Measurements from ENCODE around the gene RIPPLY2. TPM values are rescaled to one million over a fixed set of nuclear protein-coding genes. Genes with fewer than 3 reads are reported as not detected.

The RIPPLY2 gene
- total and polyA plus RNA-seq, 2 experiments from 2014 or later = 0.45 to 0.49 TPM

GRCh38 chr6:83904395-83904794 is 51.2 kb downstream of the RIPPLY2 start:
- Histone ChIP-seq H3K4me3 (no peak overlapping the region), H3K36me3 (no peaks in the 10 kb centered on the region), H3K27ac (no peak overlapping the region), H3K4me1 (ENCODE audit: low read depth) (no peaks in the 10 kb centered on the region), H3K27me3 (no peaks in the 10 kb centered on the region), H3K9me3 (ENCODE audit: low read depth) (no peaks in the 10 kb centered on the region)
- DNase-seq (ENCODE audit: low read depth in 1 of 2, low spot score in 1 of 2) = no peak
- TF ChIP-seq, protein P1, sequence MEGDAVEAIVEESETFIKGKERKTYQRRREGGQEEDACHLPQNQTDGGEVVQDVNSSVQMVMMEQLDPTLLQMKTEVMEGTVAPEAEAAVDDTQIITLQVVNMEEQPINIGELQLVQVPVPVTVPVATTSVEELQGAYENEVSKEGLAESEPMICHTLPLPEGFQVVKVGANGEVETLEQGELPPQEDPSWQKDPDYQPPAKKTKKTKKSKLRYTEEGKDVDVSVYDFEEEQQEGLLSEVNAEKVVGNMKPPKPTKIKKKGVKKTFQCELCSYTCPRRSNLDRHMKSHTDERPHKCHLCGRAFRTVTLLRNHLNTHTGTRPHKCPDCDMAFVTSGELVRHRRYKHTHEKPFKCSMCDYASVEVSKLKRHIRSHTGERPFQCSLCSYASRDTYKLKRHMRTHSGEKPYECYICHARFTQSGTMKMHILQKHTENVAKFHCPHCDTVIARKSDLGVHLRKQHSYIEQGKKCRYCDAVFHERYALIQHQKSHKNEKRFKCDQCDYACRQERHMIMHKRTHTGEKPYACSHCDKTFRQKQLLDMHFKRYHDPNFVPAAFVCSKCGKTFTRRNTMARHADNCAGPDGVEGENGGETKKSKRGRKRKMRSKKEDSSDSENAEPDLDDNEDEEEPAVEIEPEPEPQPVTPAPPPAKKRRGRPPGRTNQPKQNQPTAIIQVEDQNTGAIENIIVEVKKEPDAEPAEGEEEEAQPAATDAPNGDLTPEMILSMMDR (IDR thresholded peaks at IDR 0.05; ENCODE audit: low read depth, low read length) = no peak

DNA sequence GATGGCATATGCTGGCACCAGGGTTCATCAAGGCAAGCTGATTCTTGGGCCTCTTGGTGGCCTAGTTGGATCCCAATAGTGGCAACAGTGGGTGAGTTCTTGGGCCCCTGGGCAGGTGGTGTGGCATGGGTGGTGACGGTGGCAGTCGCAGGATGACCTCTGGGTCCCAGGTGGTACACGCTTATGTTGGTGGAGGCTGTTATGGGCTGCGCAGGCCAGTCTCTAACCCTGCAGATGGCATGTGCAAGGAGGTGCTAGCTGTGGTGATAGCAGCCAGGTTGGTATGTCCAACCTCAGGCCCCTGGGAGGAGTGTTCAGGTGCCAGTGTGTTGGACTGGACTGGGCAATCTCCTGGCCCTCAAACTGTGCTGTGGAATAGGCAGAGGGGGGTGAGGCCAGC is 52.5 kb downstream of the RIPPLY2 start:
- Histone ChIP-seq H3K9me3 (ENCODE audit: low read depth) (no peaks in the 10 kb centered on the region), H3K4me3 (no peak overlapping the region), H3K27ac (no peak overlapping the region), H3K27me3 (no peaks in the 10 kb centered on the region), H3K36me3 (no peaks in the 10 kb centered on the region), H3K4me1 (ENCODE audit: low read depth) (no peaks in the 10 kb centered on the region)
- TF ChIP-seq, protein P1 (IDR thresholded peaks at IDR 0.05; ENCODE audit: low read depth, low read length) = no peak
- no peak for DNase-seq (ENCODE audit: low read depth in 1 of 2, low spot score in 1 of 2)

Other genes starting within 250 kb of the RIPPLY2 start
- gene SNAP91, start 144.3 kb upstream of the RIPPLY2 start, total RNA-seq = 18.3 and 26.0 TPM in 2 replicates
- 27.4 and 29.0 TPM in 2 replicates for gene SNAP91, start 144.3 kb upstream of the RIPPLY2 start, polyA plus RNA-seq
- 5.2 and 8.1 TPM in 2 replicates for gene CYB5R4, start 6.3 kb downstream of the RIPPLY2 start, total RNA-seq
- 13.6 and 14.5 TPM in 2 replicates for gene CYB5R4, start 6.3 kb downstream of the RIPPLY2 start, polyA plus RNA-seq
- gene MRAP2, start 180.4 kb downstream of the RIPPLY2 start, total RNA-seq = 8.7 and 14.6 TPM in 2 replicates
- 17.4 and 20.6 TPM in 2 replicates for gene MRAP2, start 180.4 kb downstream of the RIPPLY2 start, polyA plus RNA-seq

Measured in cardiac muscle cell (in vitro differentiated cells and primary cell).